Gastroesophageal sphincter (tissue), 4 donors: ENCODE data around the gene TCF12. TPM values are rescaled to one million over a fixed set of nuclear protein-coding genes. Genes with fewer than 3 reads are reported as not detected.

Source experiments
- ATAC-seq: fragments of 150-250 bp; one replicate; pipeline ENCODE4 v1.9.1; 2016; ENCODE audit warnings: mild to moderate bottlenecking, moderate library complexity
- H3K27ac ChIP-seq, 4 donors: fragments of 200-600 bp; sonication (generic) in 3 of 4; 1 replicate in 3 of 4; 2 replicates in 1 of 4; pipeline ENCODE4 v1.5.1; 2016 to 2019
- H3K27me3 ChIP-seq: fragments of 200-600 bp; sonication (generic); one replicate; pipeline ENCODE4 v1.5.1; 2019
- H3K36me3 ChIP-seq, 2 donors: fragments of 200-600 bp; sonication (generic); one replicate each; pipeline ENCODE4 v1.5.1; 2019; ENCODE audit warnings: control low read depth in 1 of 2
- H3K4me1 ChIP-seq, 3 donors: fragments of 200-600 bp; sonication (generic); 1 replicate in 2 of 3; 2 replicates in 1 of 3; pipeline ENCODE4 v1.5.1; 2016 to 2019; ENCODE audit warnings: control low read depth in 2 of 3
- H3K4me3 ChIP-seq, 2 donors: fragments of 200-600 bp; sonication (generic); one replicate each; pipeline ENCODE4 v1.5.1; 2019; ENCODE audit warnings: mild to moderate bottlenecking in 1 of 2, moderate library complexity in 1 of 2
- H3K9me3 ChIP-seq, 3 donors: fragments of 200-600 bp; sonication (generic); one replicate each; pipeline ENCODE4 v1.5.1; 2017 to 2019; ENCODE audit warnings: control low read depth in 2 of 3
- CTCF ChIP-seq, 4 experiments: fragments of 200-600 bp in 2 of 4; fragments of 450-650 bp in 2 of 4; sonication (generic) in 1 of 4; IDR thresholded peaks; one replicate each; pipeline ENCODE4 v1.5.1; 2017 to 2019; ENCODE audit warnings: antibody characterized with exemption in 4 of 4, mild to moderate bottlenecking in 2 of 4, moderate library complexity in 2 of 4
- EP300 ChIP-seq: sonication (generic); formaldehyde crosslinking; IDR thresholded peaks from one replicate; pipeline ENCODE4 v1.6.1; 2017; ENCODE audit warnings: antibody characterized with exemption, mild to moderate bottlenecking
- POLR2A ChIP-seq, 2 donors: fragments of 450-650 bp; IDR thresholded peaks; one replicate each; pipeline ENCODE4 v1.6.1; 2017; ENCODE audit warnings: antibody characterized with exemption in 2 of 2, mild to moderate bottlenecking in 2 of 2, moderate library complexity in 1 of 2
- POLR2AphosphoS5 ChIP-seq: sonication (generic); formaldehyde crosslinking; IDR thresholded peaks from one replicate; pipeline ENCODE4 v1.6.1; 2017; ENCODE audit warnings: antibody characterized with exemption
- WGBS, 2 donors: methylation state at CpG; one replicate each; pipeline ENCODE4 v1.1.5; 2018; ENCODE audit warnings: low coverage in 1 of 2; 5-methylcytosine and 5-hydroxymethylcytosine counted together
- total RNA-seq, 4 donors: library from RNA; depleted of rRNA; stranded (reverse); fragments of >200 nt; gene quantifications; one replicate each; pipeline ENCODE4 v1.1.0, GENCODE V29; 2016

Gene TCF12
- total RNA-seq, 4 donors from 2014 or later, result 78.1 to 194 (median 154) TPM

- TF ChIP-seq EP300, result no peak
- no peak for TF ChIP-seq CTCF (IDR thresholded peaks at IDR 0.05)
- no peak for TF ChIP-seq POLR2A (IDR thresholded peaks at IDR 0.05)
- no peak for TF ChIP-seq POLR2AphosphoS5
- no peak for ATAC-seq
- Histone ChIP-seq H3K4me1 (peaks cover 0 to 29% (median 13%) of the 10 kb centered on the region in 3 donors), H3K27me3 (no peaks in the 10 kb centered on the region), H3K9me3 (no peaks in the 10 kb centered on the region), H3K27ac (no peak overlapping the region), H3K36me3 (peaks cover 0 to 7% of the 10 kb centered on the region in 2 donors), H3K4me3 (no peak overlapping the region)
- WGBS, 2 donors, result 100% methylated on average over 2 of the region's 2 CpGs
These were observed 143.3 kb downstream of the TCF12 start for GRCh38 chr15:57061696-57062095.

DNA sequence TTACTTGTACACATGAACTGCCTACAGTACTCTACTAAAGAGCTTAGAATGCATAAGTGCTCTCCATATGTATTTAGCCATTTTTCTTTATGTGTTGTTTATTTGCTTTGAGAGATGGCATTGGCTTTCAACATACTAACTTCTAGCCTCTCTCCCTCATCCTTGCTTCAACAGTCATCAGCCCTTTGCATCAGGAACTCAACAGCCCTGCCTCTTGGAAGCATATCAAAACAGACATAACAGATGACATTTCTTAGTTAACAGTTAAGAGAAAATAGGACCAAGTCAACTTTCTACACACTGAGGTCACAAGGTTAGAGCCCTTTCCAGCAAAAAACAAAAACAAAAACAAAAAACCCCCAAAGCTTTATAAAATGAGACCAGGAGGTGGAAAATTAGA is 145.6 kb downstream of the TCF12 start:
- Histone ChIP-seq H3K27ac (no peak overlapping the region), H3K36me3 (peaks cover 0 to 7% of the 10 kb centered on the region in 2 donors), H3K27me3 (no peaks in the 10 kb centered on the region), H3K9me3 (no peaks in the 10 kb centered on the region), H3K4me3 (no peak overlapping the region), H3K4me1 (peaks cover 0 to 12% (median 7%) of the 10 kb centered on the region in 3 donors)
- TF ChIP-seq POLR2A (IDR thresholded peaks at IDR 0.05), result no peak
- no peak for TF ChIP-seq CTCF (IDR thresholded peaks at IDR 0.05)
- TF ChIP-seq POLR2AphosphoS5, result no peak
- TF ChIP-seq EP300, result no peak
- no peak for ATAC-seq

- WGBS, 2 donors, result 76 to 78% methylated on average over 1 to 2 of the region's 2 CpGs
- ATAC-seq, result no peak
These were observed 151.0 kb downstream of the TCF12 start for GRCh38 chr15:57069423-57069822.

DNA sequence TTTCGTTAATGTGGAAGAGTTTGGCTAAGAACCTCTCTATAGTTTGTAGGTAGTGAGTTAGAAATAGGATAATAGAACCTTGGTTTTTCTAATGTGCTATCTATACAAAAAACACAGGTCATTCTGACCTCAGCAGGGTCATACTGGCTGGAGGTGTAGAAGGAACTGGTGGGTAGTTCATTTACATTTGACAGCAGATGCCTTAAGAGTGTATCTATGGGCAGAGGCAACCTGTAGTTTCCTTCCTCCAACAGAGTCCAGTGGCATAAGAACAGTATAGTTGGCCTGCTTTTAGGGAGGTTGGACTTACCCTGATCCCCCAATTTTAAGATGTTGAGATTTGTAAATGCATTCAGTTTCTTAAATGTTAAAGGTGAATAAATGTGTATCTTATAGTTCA is 152.2 kb downstream of the TCF12 start:
- whole genome bisulfite sequencing, 2 donors, result 88 to 93% methylated on average over 1 of the region's 1 CpG
- TF ChIP-seq EP300 (no peak), POLR2A (IDR thresholded peaks at IDR 0.05) (no peak), POLR2AphosphoS5 (no peak), CTCF (IDR thresholded peaks at IDR 0.05) (no peak)
- ATAC-seq, result no peak

More at GRCh38 chr15:57069423-57069822, 151.0 kb downstream of the TCF12 start:
- no peaks in the 10 kb centered on the region for H3K9me3 ChIP-seq
- H3K4me1 ChIP-seq, result peaks cover 0 to 28% (median 0%) of the 10 kb centered on the region in 3 donors
- no peaks in the 10 kb centered on the region for H3K27me3 ChIP-seq
- H3K4me3 ChIP-seq, result no peak overlapping the region
- no peak for TF ChIP-seq POLR2A (IDR thresholded peaks at IDR 0.05)
- TF ChIP-seq CTCF (IDR thresholded peaks at IDR 0.05), result no peak
- no peak for TF ChIP-seq POLR2AphosphoS5
- TF ChIP-seq EP300, result no peak
- no peak overlapping the region for H3K27ac ChIP-seq
- peaks cover 0 to under 1% of the 10 kb centered on the region in 2 donors for H3K36me3 ChIP-seq

GRCh38 chr15:57079446-57079845 is 161.0 kb downstream of the TCF12 start:
- no peaks in the 10 kb centered on the region for H3K27me3 ChIP-seq
- 72 to 88% methylated on average over 5 of the region's 5 CpGs for WGBS, 2 donors
- no peak overlapping the region for H3K27ac ChIP-seq
- no peaks in the 10 kb centered on the region for H3K9me3 ChIP-seq
- H3K4me3 ChIP-seq, result no peak overlapping the region
- no peaks in the 10 kb centered on the region for H3K36me3 ChIP-seq
- ATAC-seq, result no peak
- H3K4me1 ChIP-seq, result peaks cover 0 to 50% (median 7%) of the 10 kb centered on the region in 3 donors
- no peak for TF ChIP-seq POLR2AphosphoS5
- TF ChIP-seq POLR2A (IDR thresholded peaks at IDR 0.05), result no peak
- TF ChIP-seq EP300, result no peak
- no peak for TF ChIP-seq CTCF (IDR thresholded peaks at IDR 0.05)

More for the DNA sequence above, 152.2 kb downstream of the TCF12 start:
- Histone ChIP-seq H3K9me3 (no peaks in the 10 kb centered on the region), H3K27me3 (no peaks in the 10 kb centered on the region), H3K36me3 (no peaks in the 10 kb centered on the region), H3K4me3 (no peak overlapping the region), H3K4me1 (peaks cover 0 to 33% (median 0%) of the 10 kb centered on the region in 3 donors), H3K27ac (no peak overlapping the region)
